ENCODE data around the gene KNSTRN. TPM values are rescaled to one million over a fixed set of nuclear protein-coding genes. Genes with fewer than 3 reads are reported as not detected.

Gene KNSTRN
- total RNA-seq, 1 donor from 2014 or later: 18.1 TPM

GRCh38 chr15:40379374-40379773 lies 3.1 kb upstream of the KNSTRN start:
- Histone ChIP-seq H3K36me3 (no peaks in the 10 kb centered on the region), H3K27ac (no peak overlapping the region), H3K27me3 (no peaks in the 10 kb centered on the region), H3K4me3 (no peak overlapping the region), H3K9me3 (no peaks in the 10 kb centered on the region), H3K4me1 (peaks cover 28% of the 10 kb centered on the region)
- no peak for ATAC-seq
- intact Hi-C loops (cut with DNase I): no loop called here
- TF ChIP-seq CTCF (IDR thresholded peaks at IDR 0.05): no peak
- DNase-seq: no peak

- Histone ChIP-seq H3K4me3 (no peak overlapping the region), H3K27me3 (no peaks in the 10 kb centered on the region), H3K27ac (peak overlapping the region; percentile 32), H3K4me1 (peaks cover 28% of the 10 kb centered on the region), H3K9me3 (no peaks in the 10 kb centered on the region), H3K36me3 (no peaks in the 10 kb centered on the region)
- no peak for TF ChIP-seq CTCF (IDR thresholded peaks at IDR 0.05)
- intact Hi-C loops (cut with DNase I): no loop called here
- ATAC-seq (peak; percentile 88), DNase-seq (peak; percentile 85)
These were observed 2.7 kb upstream of the KNSTRN start for GRCh38 chr15:40379853-40380252.

- no peak overlapping the region for H3K4me3 ChIP-seq
- H3K36me3 ChIP-seq: no peaks in the 10 kb centered on the region
- no peak for ATAC-seq
- no peak for DNase-seq
- H3K4me1 ChIP-seq: peaks cover 28% of the 10 kb centered on the region
- H3K27ac ChIP-seq: peak overlapping the region; percentile 32
- no peak for TF ChIP-seq CTCF (IDR thresholded peaks at IDR 0.05)
- intact Hi-C loops (cut with DNase I): no loop called here
- no peaks in the 10 kb centered on the region for H3K9me3 ChIP-seq
- H3K27me3 ChIP-seq: no peaks in the 10 kb centered on the region
These were observed 1.9 kb upstream of the KNSTRN start for GRCh38 chr15:40380636-40381035.

GRCh38 chr15:40381818-40382529 lies 547 bp upstream of the KNSTRN start:
- Histone ChIP-seq H3K4me1 (peaks cover 28% of the 10 kb centered on the region), H3K4me3 (peak overlapping the region; percentile 94), H3K27ac (no peak overlapping the region), H3K9me3 (no peaks in the 10 kb centered on the region), H3K36me3 (peaks cover 11% of the 10 kb centered on the region), H3K27me3 (no peaks in the 10 kb centered on the region)
- DNase-seq (no peak), ATAC-seq (no peak)
- no peak for TF ChIP-seq CTCF (IDR thresholded peaks at IDR 0.05)
- intact Hi-C loops (cut with DNase I): no loop called here

GRCh38 chr15:40386480-40386879 lies 4.0 kb downstream of the KNSTRN start:
- ATAC-seq: no peak
- Histone ChIP-seq H3K9me3 (no peaks in the 10 kb centered on the region), H3K4me1 (peaks cover 30% of the 10 kb centered on the region), H3K36me3 (peaks cover 28% of the 10 kb centered on the region), H3K4me3 (no peak overlapping the region), H3K27ac (no peak overlapping the region), H3K27me3 (no peaks in the 10 kb centered on the region)
- intact Hi-C loops (cut with DNase I): no loop called here
- no peak for DNase-seq
- TF ChIP-seq CTCF (IDR thresholded peaks at IDR 0.05): no peak
